ENCODE measurements around the gene AIF1L.

DNA sequence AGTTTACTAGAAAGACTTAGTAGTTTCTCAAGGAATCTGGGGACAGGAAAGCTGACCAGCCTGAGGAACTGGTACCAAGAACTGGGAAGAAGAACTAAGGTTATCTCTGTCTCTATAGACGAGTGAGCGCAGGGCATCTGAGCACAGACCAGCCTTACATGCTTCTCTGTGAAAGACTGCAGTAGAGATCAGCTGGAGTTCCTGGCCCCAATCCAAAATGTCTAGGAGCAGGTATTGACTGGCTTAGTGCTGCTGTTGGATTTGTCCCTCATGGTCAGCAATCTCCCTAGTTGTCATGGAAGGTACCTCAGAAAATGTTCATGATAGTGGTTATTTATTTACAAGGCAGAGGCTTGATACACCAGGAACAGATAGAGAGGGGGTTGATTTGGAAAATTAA is 42.3 kb downstream of the AIF1L start:
- TF ChIP-seq ZNF251 (CRISPR knock-in tag; IDR thresholded peaks at IDR 0.05) (no peak), HNRNPK (IDR thresholded peaks at IDR 0.05; ENCODE audit: low read depth, low read length, poor library complexity, severe bottlenecking) (no peak), ONECUT2 (CRISPR knock-in tag; IDR thresholded peaks at IDR 0.05) (no peak), IRF2 (CRISPR knock-in tag; IDR thresholded peaks at IDR 0.05) (no peak), SIN3B (IDR thresholded peaks at IDR 0.05; ENCODE audit: low read length) (no peak), RXRA (CRISPR knock-in tag; IDR thresholded peaks at IDR 0.05) (no peak), PHF20 (CRISPR knock-in tag; IDR thresholded peaks at IDR 0.05) (no peak), ZFX (CRISPR knock-in tag; IDR thresholded peaks at IDR 0.05; ENCODE audit: low read depth) (no peak)
- TF ChIP-seq, protein P1, sequence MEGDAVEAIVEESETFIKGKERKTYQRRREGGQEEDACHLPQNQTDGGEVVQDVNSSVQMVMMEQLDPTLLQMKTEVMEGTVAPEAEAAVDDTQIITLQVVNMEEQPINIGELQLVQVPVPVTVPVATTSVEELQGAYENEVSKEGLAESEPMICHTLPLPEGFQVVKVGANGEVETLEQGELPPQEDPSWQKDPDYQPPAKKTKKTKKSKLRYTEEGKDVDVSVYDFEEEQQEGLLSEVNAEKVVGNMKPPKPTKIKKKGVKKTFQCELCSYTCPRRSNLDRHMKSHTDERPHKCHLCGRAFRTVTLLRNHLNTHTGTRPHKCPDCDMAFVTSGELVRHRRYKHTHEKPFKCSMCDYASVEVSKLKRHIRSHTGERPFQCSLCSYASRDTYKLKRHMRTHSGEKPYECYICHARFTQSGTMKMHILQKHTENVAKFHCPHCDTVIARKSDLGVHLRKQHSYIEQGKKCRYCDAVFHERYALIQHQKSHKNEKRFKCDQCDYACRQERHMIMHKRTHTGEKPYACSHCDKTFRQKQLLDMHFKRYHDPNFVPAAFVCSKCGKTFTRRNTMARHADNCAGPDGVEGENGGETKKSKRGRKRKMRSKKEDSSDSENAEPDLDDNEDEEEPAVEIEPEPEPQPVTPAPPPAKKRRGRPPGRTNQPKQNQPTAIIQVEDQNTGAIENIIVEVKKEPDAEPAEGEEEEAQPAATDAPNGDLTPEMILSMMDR (CRISPR knock-in tag; IDR thresholded peaks at IDR 0.05) = no peak
